ENCODE results near the gene RANBP10. TPM values are rescaled to one million over a fixed set of nuclear protein-coding genes. Genes with fewer than 3 reads are reported as not detected.

Gene RANBP10
- total and polyA plus RNA-seq, 2 of the 13 experiments (the other 11 are each of a cell fraction or from before 2014, with no cell fraction given), result 9.2 to 22.7 TPM

- TF ChIP-seq ZNF441 (CRISPR knock-in tag; IDR thresholded peaks at IDR 0.05; ENCODE audit: borderline replicate concordance) (peak; percentile 67; the same call in 1 of the 2 replicates), RBAK (CRISPR knock-in tag; IDR thresholded peaks at IDR 0.05) (no peak), FOXA3 (CRISPR knock-in tag; IDR thresholded peaks at IDR 0.05) (no peak), ZNF543 (CRISPR knock-in tag; IDR thresholded peaks at IDR 0.05) (no peak; the same call in 1 of the 2 replicates), ZFP82 (CRISPR knock-in tag; IDR thresholded peaks at IDR 0.05; ENCODE audit: borderline replicate concordance) (no peak), SP5 (CRISPR knock-in tag; IDR thresholded peaks at IDR 0.05; ENCODE audit: borderline replicate concordance, low read depth) (no peak), TMF1 (CRISPR knock-in tag; IDR thresholded peaks at IDR 0.05; ENCODE audit: low read depth) (peak; percentile 12; the same call in 1 of the 2 replicates), ZBTB8A (CRISPR knock-in tag; IDR thresholded peaks at IDR 0.05; ENCODE audit: borderline replicate concordance, low read depth) (no peak), BRD4 (CRISPR knock-in tag; IDR thresholded peaks at IDR 0.05) (no peak; the same call in 1 of the 2 replicates), ZNF589 (CRISPR knock-in tag; conservative IDR thresholded peaks at IDR 0.05) (peak; percentile 47; the same call in 1 of the 2 replicates), FOXJ3 (CRISPR knock-in tag; IDR thresholded peaks at IDR 0.05; ENCODE audit: borderline replicate concordance) (no peak), THAP8 (CRISPR knock-in tag; IDR thresholded peaks at IDR 0.05; ENCODE audit: borderline replicate concordance) (peak; percentile 74), SALL2 (CRISPR knock-in tag; IDR thresholded peaks at IDR 0.05) (0 out of 2 replicates have a peak, but pooled peaks have one; percentile 57), ZSCAN12 (CRISPR knock-in tag; IDR thresholded peaks at IDR 0.05) (no peak), ZNF7 (CRISPR knock-in tag; IDR thresholded peaks at IDR 0.05) (0 out of 2 replicates have a peak, but pooled peaks have one; percentile 11), ZNF205 (CRISPR knock-in tag; IDR thresholded peaks at IDR 0.05) (peak; percentile 100), NCOR1 (IDR thresholded peaks at IDR 0.05; ENCODE audit: borderline replicate concordance, low read length) (no peak), TRAFD1 (CRISPR knock-in tag; IDR thresholded peaks at IDR 0.05; ENCODE audit: borderline replicate concordance) (no peak; the same call in 1 of the 2 replicates)
- TF ChIP-seq, protein P1, sequence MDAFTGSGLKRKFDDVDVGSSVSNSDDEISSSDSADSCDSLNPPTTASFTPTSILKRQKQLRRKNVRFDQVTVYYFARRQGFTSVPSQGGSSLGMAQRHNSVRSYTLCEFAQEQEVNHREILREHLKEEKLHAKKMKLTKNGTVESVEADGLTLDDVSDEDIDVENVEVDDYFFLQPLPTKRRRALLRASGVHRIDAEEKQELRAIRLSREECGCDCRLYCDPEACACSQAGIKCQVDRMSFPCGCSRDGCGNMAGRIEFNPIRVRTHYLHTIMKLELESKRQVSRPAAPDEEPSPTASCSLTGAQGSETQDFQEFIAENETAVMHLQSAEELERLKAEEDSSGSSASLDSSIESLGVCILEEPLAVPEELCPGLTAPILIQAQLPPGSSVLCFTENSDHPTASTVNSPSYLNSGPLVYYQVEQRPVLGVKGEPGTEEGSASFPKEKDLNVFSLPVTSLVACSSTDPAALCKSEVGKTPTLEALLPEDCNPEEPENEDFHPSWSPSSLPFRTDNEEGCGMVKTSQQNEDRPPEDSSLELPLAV (CRISPR knock-in tag; conservative IDR thresholded peaks at IDR 0.05; ENCODE audit: low read depth), result peak; percentile 36; the same call in 1 of the 2 replicates
- TF ChIP-seq, protein P2, sequence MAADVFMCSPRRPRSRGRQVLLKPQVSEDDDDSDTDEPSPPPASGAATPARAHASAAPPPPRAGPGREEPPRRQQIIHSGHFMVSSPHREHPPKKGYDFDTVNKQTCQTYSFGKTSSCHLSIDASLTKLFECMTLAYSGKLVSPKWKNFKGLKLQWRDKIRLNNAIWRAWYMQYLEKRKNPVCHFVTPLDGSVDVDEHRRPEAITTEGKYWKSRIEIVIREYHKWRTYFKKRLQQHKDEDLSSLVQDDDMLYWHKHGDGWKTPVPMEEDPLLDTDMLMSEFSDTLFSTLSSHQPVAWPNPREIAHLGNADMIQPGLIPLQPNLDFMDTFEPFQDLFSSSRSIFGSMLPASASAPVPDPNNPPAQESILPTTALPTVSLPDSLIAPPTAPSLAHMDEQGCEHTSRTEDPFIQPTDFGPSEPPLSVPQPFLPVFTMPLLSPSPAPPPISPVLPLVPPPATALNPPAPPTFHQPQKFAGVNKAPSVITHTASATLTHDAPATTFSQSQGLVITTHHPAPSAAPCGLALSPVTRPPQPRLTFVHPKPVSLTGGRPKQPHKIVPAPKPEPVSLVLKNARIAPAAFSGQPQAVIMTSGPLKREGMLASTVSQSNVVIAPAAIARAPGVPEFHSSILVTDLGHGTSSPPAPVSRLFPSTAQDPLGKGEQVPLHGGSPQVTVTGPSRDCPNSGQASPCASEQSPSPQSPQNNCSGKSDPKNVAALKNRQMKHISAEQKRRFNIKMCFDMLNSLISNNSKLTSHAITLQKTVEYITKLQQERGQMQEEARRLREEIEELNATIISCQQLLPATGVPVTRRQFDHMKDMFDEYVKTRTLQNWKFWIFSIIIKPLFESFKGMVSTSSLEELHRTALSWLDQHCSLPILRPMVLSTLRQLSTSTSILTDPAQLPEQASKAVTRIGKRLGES (CRISPR knock-in tag; IDR thresholded peaks at IDR 0.05; ENCODE audit: borderline replicate concordance), result no peak
Observed at GRCh38 chr16:67842509-67843342, 36.4 kb upstream of the RANBP10 start (continued).

Measured in HepG2 (cell line).